ENCODE data around the gene GCN1.

Gene GCN1

GRCh38 chr12:120110550-120111501, 83.7 kb downstream of the GCN1 start:
- DNase-seq: peak; percentile 62

GRCh38 chr12:120109570-120110267, 84.8 kb downstream of the GCN1 start:
- no peak for DNase-seq

- DNase-seq: no peak
These were observed 88.4 kb downstream of the GCN1 start for GRCh38 chr12:120106151-120106550.

GRCh38 chr12:120103371-120103770, 91.1 kb downstream of the GCN1 start:
- no peak for DNase-seq

GRCh38 chr12:120103044-120103338, 91.5 kb downstream of the GCN1 start:
- no peak for DNase-seq

- no peak for DNase-seq
These were observed 92.1 kb downstream of the GCN1 start for GRCh38 chr12:120102189-120103043.

GRCh38 chr12:120101617-120102016, 92.9 kb downstream of the GCN1 start:
- DNase-seq: no peak

- DNase-seq: no peak
These were observed 93.3 kb downstream of the GCN1 start for GRCh38 chr12:120101182-120101581.

GRCh38 chr12:120100630-120101029, 93.9 kb downstream of the GCN1 start:
- no peak for DNase-seq

- DNase-seq: no peak
These were observed 94.8 kb downstream of the GCN1 start for GRCh38 chr12:120099738-120100137.

GRCh38 chr12:120098756-120099470, 95.6 kb downstream of the GCN1 start:
- no peak for DNase-seq

- DNase-seq: no peak
These were observed 97.8 kb downstream of the GCN1 start for GRCh38 chr12:120096671-120097202.

- DNase-seq: no peak
These were observed 98.8 kb downstream of the GCN1 start for GRCh38 chr12:120095736-120096135.

- no peak for DNase-seq
These were observed 99.2 kb downstream of the GCN1 start for GRCh38 chr12:120095331-120095730.

GRCh38 chr12:120094485-120094884, 100.0 kb downstream of the GCN1 start:
- DNase-seq: no peak

- DNase-seq: no peak
These were observed 100.7 kb downstream of the GCN1 start for GRCh38 chr12:120093592-120094355.

GRCh38 chr12:120093336-120093591, 101.3 kb downstream of the GCN1 start:
- no peak for DNase-seq

- DNase-seq: no peak
These were observed 101.8 kb downstream of the GCN1 start for GRCh38 chr12:120092551-120093335.

GRCh38 chr12:120091371-120092090, 103.0 kb downstream of the GCN1 start:
- no peak for DNase-seq

- DNase-seq: no peak
These were observed 103.8 kb downstream of the GCN1 start for GRCh38 chr12:120090626-120091295.
